Loucy (cell line): Measurements from ENCODE around the gene TACC2.

Experiments used
- H2AFZ ChIP-seq: fragments of 200-600 bp; sonication (generic); 2 replicates; pipeline ENCODE4 v1.6.0; 2016; ENCODE audit warnings: antibody characterized with exemption, mild to moderate bottlenecking, low read length, moderate library complexity
- H3F3A ChIP-seq: fragments of 200-600 bp; 2 replicates; pipeline ENCODE4 v1.6.0; 2016; ENCODE audit warnings: antibody characterized with exemption, low read depth, mild to moderate bottlenecking
- H3K27me3 ChIP-seq: fragments of 200-600 bp; sonication (generic); 2 replicates; pipeline ENCODE4 v1.6.1; 2014; ENCODE audit warnings: low read length, mild to moderate bottlenecking; ENCODE audit not compliant: insufficient read depth, poor library complexity, severe bottlenecking
- H3K36me3 ChIP-seq: fragments of 200-600 bp; sonication (generic); 2 replicates; pipeline ENCODE4 v1.6.1; 2016; ENCODE audit warnings: low read length; ENCODE audit not compliant: insufficient read depth
- H3K4me1 ChIP-seq: fragments of 200-600 bp; sonication (generic); 2 replicates; pipeline ENCODE4 v1.5.1; 2014; ENCODE audit warnings: low read length, mild to moderate bottlenecking; ENCODE audit not compliant: insufficient read depth, poor library complexity, severe bottlenecking
- H3K4me2 ChIP-seq: fragments of 200-600 bp; sonication (generic); 2 replicates; pipeline ENCODE4 v1.6.0; 2014; ENCODE audit warnings: antibody characterized with exemption, low read length, low read depth, mild to moderate bottlenecking; ENCODE audit not compliant: poor library complexity, severe bottlenecking
- H3K4me3 ChIP-seq: fragments of 200-600 bp; sonication (generic); 2 replicates; pipeline ENCODE4 v1.5.1; 2014; ENCODE audit warnings: low read length, mild to moderate bottlenecking, mixed read lengths; ENCODE audit not compliant: poor library complexity, severe bottlenecking
- H3K79me2 ChIP-seq: fragments of 200-600 bp; sonication (generic); 2 replicates; pipeline ENCODE4 v1.6.1; 2014; ENCODE audit warnings: low read length; ENCODE audit not compliant: insufficient read depth
- H3K9ac ChIP-seq: fragments of 200-600 bp; sonication (generic); 2 replicates; pipeline ENCODE4 v1.6.0; 2014; ENCODE audit warnings: mild to moderate bottlenecking, low read depth, low read length, moderate library complexity; ENCODE audit not compliant: poor library complexity, severe bottlenecking
- H3K9me2 ChIP-seq: fragments of 200-600 bp; sonication (generic); replicated peaks from 2 replicates; pipeline ENCODE4 v1.6.1; 2016; ENCODE audit warnings: low read depth, low read length, mixed read lengths
- H3K9me3 ChIP-seq: fragments of 200-600 bp; sonication (generic); 2 replicates; pipeline ENCODE4 v1.6.1; 2014; ENCODE audit warnings: mild to moderate bottlenecking, antibody characterized with exemption, low read length, low read depth; ENCODE audit not compliant: insufficient read depth
- H4K20me1 ChIP-seq: fragments of 200-600 bp; sonication (generic); 2 replicates; pipeline ENCODE4 v1.6.0; 2014; ENCODE audit warnings: antibody characterized with exemption, low read length, mild to moderate bottlenecking; ENCODE audit not compliant: insufficient read depth, poor library complexity, severe bottlenecking
- EZH2phosphoT487 ChIP-seq: fragments of 200-600 bp; IDR thresholded peaks from 2 replicates; pipeline ENCODE4 v1.6.1; 2018; ENCODE audit warnings: antibody characterized with exemption, mild to moderate bottlenecking, moderate library complexity, borderline replicate concordance
- TF ChIP-seq, protein P1 (sequence below): fragments of 200-600 bp; sonication (generic); conservative IDR thresholded peaks from 2 replicates; pipeline ENCODE4 v1.5.1; 2014; ENCODE audit warnings: mild to moderate bottlenecking, antibody characterized with exemption, low read length

Gene TACC2

GRCh38 chr10:122154545-122155366 is 165.8 kb downstream of the TACC2 start:
- no peaks in the 10 kb centered on the region for H3K79me2 ChIP-seq
- H3K4me1 ChIP-seq = no peaks in the 10 kb centered on the region
- no peak overlapping the region for H3K4me2 ChIP-seq
- H2AFZ ChIP-seq = no peak overlapping the region
- no peaks in the 10 kb centered on the region for H3F3A ChIP-seq
- no peak overlapping the region for H3K9ac ChIP-seq
- H3K9me3 ChIP-seq = no peaks in the 10 kb centered on the region
- no peaks in the 10 kb centered on the region for H4K20me1 ChIP-seq
- H3K27me3 ChIP-seq = no peaks in the 10 kb centered on the region
- no peaks in the 10 kb centered on the region for H3K9me2 ChIP-seq
- H3K36me3 ChIP-seq = no peaks in the 10 kb centered on the region
- no peak for TF ChIP-seq EZH2phosphoT487
- TF ChIP-seq, protein P1, sequence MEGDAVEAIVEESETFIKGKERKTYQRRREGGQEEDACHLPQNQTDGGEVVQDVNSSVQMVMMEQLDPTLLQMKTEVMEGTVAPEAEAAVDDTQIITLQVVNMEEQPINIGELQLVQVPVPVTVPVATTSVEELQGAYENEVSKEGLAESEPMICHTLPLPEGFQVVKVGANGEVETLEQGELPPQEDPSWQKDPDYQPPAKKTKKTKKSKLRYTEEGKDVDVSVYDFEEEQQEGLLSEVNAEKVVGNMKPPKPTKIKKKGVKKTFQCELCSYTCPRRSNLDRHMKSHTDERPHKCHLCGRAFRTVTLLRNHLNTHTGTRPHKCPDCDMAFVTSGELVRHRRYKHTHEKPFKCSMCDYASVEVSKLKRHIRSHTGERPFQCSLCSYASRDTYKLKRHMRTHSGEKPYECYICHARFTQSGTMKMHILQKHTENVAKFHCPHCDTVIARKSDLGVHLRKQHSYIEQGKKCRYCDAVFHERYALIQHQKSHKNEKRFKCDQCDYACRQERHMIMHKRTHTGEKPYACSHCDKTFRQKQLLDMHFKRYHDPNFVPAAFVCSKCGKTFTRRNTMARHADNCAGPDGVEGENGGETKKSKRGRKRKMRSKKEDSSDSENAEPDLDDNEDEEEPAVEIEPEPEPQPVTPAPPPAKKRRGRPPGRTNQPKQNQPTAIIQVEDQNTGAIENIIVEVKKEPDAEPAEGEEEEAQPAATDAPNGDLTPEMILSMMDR = no peak
- H3K4me3 ChIP-seq = no peak overlapping the region

DNA sequence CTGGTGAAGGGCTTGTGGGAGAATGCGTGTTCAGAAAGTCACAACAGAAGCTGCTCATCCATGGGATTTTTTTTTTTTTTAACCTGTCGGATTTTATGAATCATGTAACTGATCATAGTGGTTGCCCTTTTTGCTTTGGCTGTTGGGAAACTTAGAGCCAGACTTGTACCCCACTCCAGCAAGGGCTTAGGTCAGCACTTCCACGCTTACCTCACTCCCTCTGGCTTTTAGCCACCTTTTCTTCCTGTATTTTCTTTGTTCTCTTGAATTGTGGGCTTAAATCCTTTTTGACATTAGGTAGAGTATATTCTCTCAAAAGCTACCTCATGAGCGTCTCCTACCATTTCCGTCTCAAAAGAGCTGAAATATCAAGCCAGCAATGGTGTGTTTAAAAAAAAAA is 168.5 kb downstream of the TACC2 start:
- Histone ChIP-seq H3K79me2 (no peaks in the 10 kb centered on the region), H3K9me2 (no peaks in the 10 kb centered on the region), H4K20me1 (no peaks in the 10 kb centered on the region), H2AFZ (no peak overlapping the region), H3K27me3 (no peaks in the 10 kb centered on the region), H3K4me1 (no peaks in the 10 kb centered on the region), H3K9me3 (peaks cover 6% of the 10 kb centered on the region; the same call in 1 of the 2 replicates), H3K4me2 (no peak overlapping the region), H3K9ac (no peak overlapping the region), H3K36me3 (no peaks in the 10 kb centered on the region), H3K4me3 (no peak overlapping the region), H3F3A (no peaks in the 10 kb centered on the region)
- TF ChIP-seq, protein P1 = no peak
- no peak for TF ChIP-seq EZH2phosphoT487

- Histone ChIP-seq H3K4me1 (no peaks in the 10 kb centered on the region), H3F3A (no peaks in the 10 kb centered on the region), H3K27me3 (no peaks in the 10 kb centered on the region), H4K20me1 (no peaks in the 10 kb centered on the region), H3K9ac (no peak overlapping the region), H3K4me3 (no peak overlapping the region), H3K9me3 (peaks cover 6% of the 10 kb centered on the region; the same call in 1 of the 2 replicates), H3K4me2 (no peak overlapping the region), H3K79me2 (no peaks in the 10 kb centered on the region), H3K9me2 (no peaks in the 10 kb centered on the region), H2AFZ (no peak overlapping the region), H3K36me3 (no peaks in the 10 kb centered on the region)
- no peak for TF ChIP-seq EZH2phosphoT487
- TF ChIP-seq, protein P1 = no peak
Observed at GRCh38 chr10:122158362-122158761, 169.4 kb downstream of the TACC2 start.
